ENCODE results near the gene GNG12.

The GNG12 gene

GRCh38 chr1:67816095-67816475 lies 17.2 kb downstream of the GNG12 start:
- Mint-ChIP-seq H3K27ac (no peak overlapping the region), H3K9me3 (no peaks in the 10 kb centered on the region), H3K36me3 (ENCODE audit: low read depth) (no peaks in the 10 kb centered on the region), H3K4me1 (ENCODE audit: low read depth) (no peaks in the 10 kb centered on the region), H3K4me3 (no peak overlapping the region), H3K27me3 (peaks cover 4% of the 10 kb centered on the region)
- intact Hi-C loops (cut with micrococcal nuclease) = no loop called here

- intact Hi-C loops (cut with micrococcal nuclease) = no loop called here
Observed at GRCh38 chr1:67815303-67816094, 17.8 kb downstream of the GNG12 start.

GRCh38 chr1:67814121-67814772 lies 19.0 kb downstream of the GNG12 start:
- Mint-ChIP-seq H3K9me3 (no peaks in the 10 kb centered on the region), H3K27ac (no peak overlapping the region), H3K36me3 (ENCODE audit: low read depth) (no peaks in the 10 kb centered on the region), H3K4me1 (ENCODE audit: low read depth) (no peaks in the 10 kb centered on the region), H3K4me3 (no peak overlapping the region), H3K27me3 (peaks cover 2% of the 10 kb centered on the region)
- intact Hi-C loops (cut with micrococcal nuclease) = no loop called here

More at GRCh38 chr1:67815303-67816094, 17.8 kb downstream of the GNG12 start:
- no peaks in the 10 kb centered on the region for H3K36me3 Mint-ChIP-seq (ENCODE audit: low read depth)
- H3K4me1 Mint-ChIP-seq (ENCODE audit: low read depth) = no peaks in the 10 kb centered on the region
- H3K27ac Mint-ChIP-seq = no peak overlapping the region
- no peak overlapping the region for H3K4me3 Mint-ChIP-seq
- H3K27me3 Mint-ChIP-seq = peaks cover 4% of the 10 kb centered on the region
- H3K9me3 Mint-ChIP-seq = no peaks in the 10 kb centered on the region

GRCh38 chr1:67812226-67812625 lies 21.0 kb downstream of the GNG12 start:
- no peaks in the 10 kb centered on the region for H3K9me3 Mint-ChIP-seq
- H3K4me3 Mint-ChIP-seq = no peak overlapping the region
- H3K36me3 Mint-ChIP-seq (ENCODE audit: low read depth) = no peaks in the 10 kb centered on the region
- no peaks in the 10 kb centered on the region for H3K27me3 Mint-ChIP-seq
- H3K27ac Mint-ChIP-seq = no peak overlapping the region
- H3K4me1 Mint-ChIP-seq (ENCODE audit: low read depth) = no peaks in the 10 kb centered on the region
- intact Hi-C loops (cut with micrococcal nuclease) = no loop called here

- Mint-ChIP-seq H3K9me3 (no peaks in the 10 kb centered on the region), H3K4me1 (ENCODE audit: low read depth) (no peaks in the 10 kb centered on the region), H3K36me3 (ENCODE audit: low read depth) (no peaks in the 10 kb centered on the region), H3K4me3 (no peak overlapping the region), H3K27ac (no peak overlapping the region), H3K27me3 (no peaks in the 10 kb centered on the region)
- intact Hi-C loops (cut with micrococcal nuclease) = no loop called here
Observed at GRCh38 chr1:67811781-67812180, 21.5 kb downstream of the GNG12 start.

GRCh38 chr1:67809887-67810286 lies 23.4 kb downstream of the GNG12 start:
- Mint-ChIP-seq H3K4me1 (ENCODE audit: low read depth) (no peaks in the 10 kb centered on the region), H3K9me3 (no peaks in the 10 kb centered on the region), H3K27ac (no peak overlapping the region), H3K36me3 (ENCODE audit: low read depth) (no peaks in the 10 kb centered on the region), H3K27me3 (peaks cover 3% of the 10 kb centered on the region), H3K4me3 (no peak overlapping the region)
- intact Hi-C loops (cut with micrococcal nuclease) = no loop called here

GRCh38 chr1:67807282-67807681 lies 26.0 kb downstream of the GNG12 start:
- H3K4me3 Mint-ChIP-seq = no peak overlapping the region
- intact Hi-C loops (cut with micrococcal nuclease) = no loop called here
- no peak overlapping the region for H3K27ac Mint-ChIP-seq
- H3K36me3 Mint-ChIP-seq (ENCODE audit: low read depth) = no peaks in the 10 kb centered on the region
- no peaks in the 10 kb centered on the region for H3K4me1 Mint-ChIP-seq (ENCODE audit: low read depth)
- no peaks in the 10 kb centered on the region for H3K9me3 Mint-ChIP-seq
- H3K27me3 Mint-ChIP-seq = peaks cover 3% of the 10 kb centered on the region

GRCh38 chr1:67804710-67805109 lies 28.6 kb downstream of the GNG12 start:
- Mint-ChIP-seq H3K4me1 (ENCODE audit: low read depth) (no peaks in the 10 kb centered on the region), H3K27ac (no peak overlapping the region), H3K9me3 (no peaks in the 10 kb centered on the region), H3K36me3 (ENCODE audit: low read depth) (no peaks in the 10 kb centered on the region), H3K4me3 (no peak overlapping the region), H3K27me3 (peaks cover 6% of the 10 kb centered on the region)
- intact Hi-C loops (cut with micrococcal nuclease) = no loop called here

GRCh38 chr1:67803380-67804279 lies 29.6 kb downstream of the GNG12 start:
- no peak overlapping the region for H3K27ac Mint-ChIP-seq
- no peak overlapping the region for H3K4me3 Mint-ChIP-seq
- H3K4me1 Mint-ChIP-seq (ENCODE audit: low read depth) = no peaks in the 10 kb centered on the region
- H3K9me3 Mint-ChIP-seq = no peaks in the 10 kb centered on the region
- intact Hi-C loops (cut with micrococcal nuclease) = no loop called here
- H3K36me3 Mint-ChIP-seq (ENCODE audit: low read depth) = no peaks in the 10 kb centered on the region
- H3K27me3 Mint-ChIP-seq = peaks cover 6% of the 10 kb centered on the region

- Mint-ChIP-seq H3K27me3 (peaks cover 6% of the 10 kb centered on the region), H3K4me3 (no peak overlapping the region)
- intact Hi-C loops (cut with micrococcal nuclease) = no loop called here
Observed at GRCh38 chr1:67802565-67802964, 30.7 kb downstream of the GNG12 start.

GRCh38 chr1:67801903-67802302 lies 31.4 kb downstream of the GNG12 start:
- no peak overlapping the region for H3K27ac Mint-ChIP-seq
- intact Hi-C loops (cut with micrococcal nuclease) = no loop called here
- H3K36me3 Mint-ChIP-seq (ENCODE audit: low read depth) = no peaks in the 10 kb centered on the region
- no peaks in the 10 kb centered on the region for H3K9me3 Mint-ChIP-seq
- peaks cover 6% of the 10 kb centered on the region for H3K27me3 Mint-ChIP-seq
- H3K4me3 Mint-ChIP-seq = no peak overlapping the region
- no peaks in the 10 kb centered on the region for H3K4me1 Mint-ChIP-seq (ENCODE audit: low read depth)

More at GRCh38 chr1:67802565-67802964, 30.7 kb downstream of the GNG12 start:
- Mint-ChIP-seq H3K9me3 (no peaks in the 10 kb centered on the region), H3K27ac (no peak overlapping the region), H3K36me3 (ENCODE audit: low read depth) (no peaks in the 10 kb centered on the region), H3K4me1 (ENCODE audit: low read depth) (no peaks in the 10 kb centered on the region)

- Mint-ChIP-seq H3K27me3 (no peaks in the 10 kb centered on the region), H3K9me3 (no peaks in the 10 kb centered on the region), H3K27ac (no peak overlapping the region), H3K4me1 (ENCODE audit: low read depth) (no peaks in the 10 kb centered on the region), H3K4me3 (no peak overlapping the region), H3K36me3 (ENCODE audit: low read depth) (no peaks in the 10 kb centered on the region)
- intact Hi-C loops (cut with micrococcal nuclease) = no loop called here
Observed at GRCh38 chr1:67795179-67795912, 37.9 kb downstream of the GNG12 start.

- Mint-ChIP-seq H3K4me3 (no peak overlapping the region), H3K27me3 (no peaks in the 10 kb centered on the region), H3K36me3 (ENCODE audit: low read depth) (no peaks in the 10 kb centered on the region), H3K4me1 (ENCODE audit: low read depth) (no peaks in the 10 kb centered on the region), H3K27ac (no peak overlapping the region), H3K9me3 (no peaks in the 10 kb centered on the region)
- intact Hi-C loops (cut with micrococcal nuclease) = no loop called here
Observed at GRCh38 chr1:67793562-67793961, 39.7 kb downstream of the GNG12 start.
